Measurements from ENCODE around the gene CCDC152.

The CCDC152 gene

GRCh38 chr5:42761791-42762190 is 5.2 kb downstream of the CCDC152 start:
- Mint-ChIP-seq H3K36me3 (peaks cover 30% of the 10 kb centered on the region), H3K4me1 (peaks cover 10% of the 10 kb centered on the region), H3K4me3 (no peak overlapping the region), H3K9me3 (no peaks in the 10 kb centered on the region), H3K27ac (no peak overlapping the region)
- DNase-seq (ENCODE audit: low spot score in 2 of 2) (no peak), ATAC-seq (no peak)

- Mint-ChIP-seq H3K4me3 (no peak overlapping the region), H3K9me3 (no peaks in the 10 kb centered on the region), H3K4me1 (no peaks in the 10 kb centered on the region), H3K27ac (no peak overlapping the region), H3K36me3 (peaks cover 40% of the 10 kb centered on the region)
- DNase-seq (ENCODE audit: low spot score in 2 of 2) (no peak), ATAC-seq (no peak)
These were observed 11.0 kb downstream of the CCDC152 start for GRCh38 chr5:42767491-42768105.

- Mint-ChIP-seq H3K4me1 (no peaks in the 10 kb centered on the region), H3K4me3 (no peak overlapping the region), H3K27ac (no peak overlapping the region), H3K9me3 (no peaks in the 10 kb centered on the region), H3K36me3 (peaks cover 35% of the 10 kb centered on the region)
- DNase-seq (ENCODE audit: low spot score in 2 of 2) = no peak
- no peak for ATAC-seq
These were observed 11.5 kb downstream of the CCDC152 start for GRCh38 chr5:42768106-42768504.

GRCh38 chr5:42770003-42770402 is 13.4 kb downstream of the CCDC152 start:
- no peak for ATAC-seq
- Mint-ChIP-seq H3K4me1 (no peaks in the 10 kb centered on the region), H3K27ac (no peak overlapping the region), H3K4me3 (no peak overlapping the region), H3K36me3 (peaks cover 20% of the 10 kb centered on the region), H3K9me3 (no peaks in the 10 kb centered on the region)
- DNase-seq (ENCODE audit: low spot score in 2 of 2) = no peak

GRCh38 chr5:42772265-42772993 is 15.8 kb downstream of the CCDC152 start:
- DNase-seq (ENCODE audit: low spot score in 2 of 2) (no peak), ATAC-seq (no peak)
- Mint-ChIP-seq H3K4me3 (no peak overlapping the region), H3K9me3 (no peaks in the 10 kb centered on the region), H3K4me1 (no peaks in the 10 kb centered on the region), H3K36me3 (peaks cover 16% of the 10 kb centered on the region), H3K27ac (no peak overlapping the region)

GRCh38 chr5:42779083-42779482 is 22.5 kb downstream of the CCDC152 start:
- Mint-ChIP-seq H3K4me3 (no peak overlapping the region), H3K27ac (no peak overlapping the region), H3K9me3 (no peaks in the 10 kb centered on the region), H3K36me3 (no peaks in the 10 kb centered on the region), H3K4me1 (peaks cover 6% of the 10 kb centered on the region)
- DNase-seq (ENCODE audit: low spot score in 2 of 2) (no peak), ATAC-seq (no peak)

- H3K36me3 Mint-ChIP-seq = no peaks in the 10 kb centered on the region
- H3K27ac Mint-ChIP-seq = no peak overlapping the region
- H3K4me3 Mint-ChIP-seq = no peak overlapping the region
- no peak for DNase-seq (ENCODE audit: low spot score in 2 of 2)
- ATAC-seq = no peak
- H3K4me1 Mint-ChIP-seq = peaks cover 6% of the 10 kb centered on the region
- H3K9me3 Mint-ChIP-seq = peaks cover 4% of the 10 kb centered on the region
These were observed 25.0 kb downstream of the CCDC152 start for GRCh38 chr5:42781584-42781983.

- DNase-seq (ENCODE audit: low spot score in 2 of 2) (no peak), ATAC-seq (no peak)
- Mint-ChIP-seq H3K36me3 (no peaks in the 10 kb centered on the region), H3K27ac (no peak overlapping the region), H3K4me1 (no peaks in the 10 kb centered on the region), H3K9me3 (peaks cover 12% of the 10 kb centered on the region), H3K4me3 (no peak overlapping the region)
These were observed 27.5 kb downstream of the CCDC152 start for GRCh38 chr5:42784132-42784531.

GRCh38 chr5:42785756-42786155 is 29.1 kb downstream of the CCDC152 start:
- Mint-ChIP-seq H3K4me3 (no peak overlapping the region), H3K4me1 (no peaks in the 10 kb centered on the region), H3K27ac (no peak overlapping the region), H3K9me3 (peaks cover 12% of the 10 kb centered on the region), H3K36me3 (no peaks in the 10 kb centered on the region)
- ATAC-seq = no peak
- no peak for DNase-seq (ENCODE audit: low spot score in 2 of 2)

GRCh38 chr5:42787073-42787472 is 30.5 kb downstream of the CCDC152 start:
- H3K27ac Mint-ChIP-seq = no peak overlapping the region
- DNase-seq (ENCODE audit: low spot score in 2 of 2) = no peak
- no peak for ATAC-seq
- no peak overlapping the region for H3K4me3 Mint-ChIP-seq
- H3K36me3 Mint-ChIP-seq = no peaks in the 10 kb centered on the region
- peaks cover 12% of the 10 kb centered on the region for H3K9me3 Mint-ChIP-seq
- H3K4me1 Mint-ChIP-seq = no peaks in the 10 kb centered on the region

GRCh38 chr5:42787845-42788244 is 31.2 kb downstream of the CCDC152 start:
- H3K4me3 Mint-ChIP-seq = no peak overlapping the region
- H3K4me1 Mint-ChIP-seq = no peaks in the 10 kb centered on the region
- no peaks in the 10 kb centered on the region for H3K36me3 Mint-ChIP-seq
- no peak for DNase-seq (ENCODE audit: low spot score in 2 of 2)
- no peak for ATAC-seq
- H3K27ac Mint-ChIP-seq = no peak overlapping the region
- H3K9me3 Mint-ChIP-seq = peaks cover 12% of the 10 kb centered on the region

GRCh38 chr5:42791151-42791550 is 34.5 kb downstream of the CCDC152 start:
- H3K9me3 Mint-ChIP-seq = peaks cover 15% of the 10 kb centered on the region
- H3K4me3 Mint-ChIP-seq = no peak overlapping the region
- DNase-seq (ENCODE audit: low spot score in 2 of 2) = no peak
- ATAC-seq = no peak
- no peaks in the 10 kb centered on the region for H3K36me3 Mint-ChIP-seq
- no peak overlapping the region for H3K27ac Mint-ChIP-seq
- no peaks in the 10 kb centered on the region for H3K4me1 Mint-ChIP-seq

GRCh38 chr5:42798284-42799240 is 41.9 kb downstream of the CCDC152 start:
- Mint-ChIP-seq H3K36me3 (no peaks in the 10 kb centered on the region), H3K27ac (no peak overlapping the region)

GRCh38 chr5:42799241-42799608 is 42.6 kb downstream of the CCDC152 start:
- H3K4me3 Mint-ChIP-seq = no peak overlapping the region
- H3K9me3 Mint-ChIP-seq = peaks cover 3% of the 10 kb centered on the region
- H3K36me3 Mint-ChIP-seq = no peaks in the 10 kb centered on the region
- DNase-seq (ENCODE audit: low spot score in 2 of 2) (no peak), ATAC-seq (no peak)
- no peaks in the 10 kb centered on the region for H3K4me1 Mint-ChIP-seq
- no peak overlapping the region for H3K27ac Mint-ChIP-seq

More at GRCh38 chr5:42798284-42799240, 41.9 kb downstream of the CCDC152 start:
- no peaks in the 10 kb centered on the region for H3K4me1 Mint-ChIP-seq
- ATAC-seq (no peak), DNase-seq (ENCODE audit: low spot score in 2 of 2) (no peak)
- peaks cover 3% of the 10 kb centered on the region for H3K9me3 Mint-ChIP-seq
- H3K4me3 Mint-ChIP-seq = no peak overlapping the region

- ATAC-seq = no peak
- Mint-ChIP-seq H3K27ac (no peak overlapping the region), H3K36me3 (no peaks in the 10 kb centered on the region), H3K4me1 (no peaks in the 10 kb centered on the region), H3K4me3 (no peak overlapping the region), H3K9me3 (peaks cover 2% of the 10 kb centered on the region)
- no peak for DNase-seq (ENCODE audit: low spot score in 2 of 2)
These were observed 43.1 kb downstream of the CCDC152 start for GRCh38 chr5:42799668-42800114.

Data from stimulated activated effector memory CD8-positive, alpha-beta T cell treated with anti-CD3 and anti-CD28 coated beads, Interleukin-12 subunit alpha, Interleukin-12 subunit beta, amount 100 ng/mL, for 72 hours (primary cell).